Fibroblast of pulmonary artery (primary cell): ENCODE data around the gene OR5B3.

Experiments used
- DNase-seq: peaks from one replicate; pipeline ENCODE4 v3.0.0-alpha.2; 2010; ENCODE audit warnings: low read depth
- H3K4me3 ChIP-seq: replicated peaks from 2 replicates; pipeline ENCODE4 v1.5.1; 2011; ENCODE audit warnings: low read depth, mild to moderate bottlenecking, control low read depth, low read length, moderate library complexity
- CTCF ChIP-seq: IDR thresholded peaks from 2 replicates; pipeline ENCODE4 v1.5.1; 2011; ENCODE audit warnings: mild to moderate bottlenecking, control low read depth, low read length, inconsistent platforms; ENCODE audit errors: missing control alignments

The OR5B3 gene

GRCh38 chr11:58391879-58392278 lies 14.8 kb downstream of the OR5B3 start:
- TF ChIP-seq CTCF: no peak
- H3K4me3 ChIP-seq: no peak overlapping the region
- DNase-seq: no peak

- TF ChIP-seq CTCF: no peak
- DNase-seq: no peak
Measured at GRCh38 chr11:58390551-58391063, 16.1 kb downstream of the OR5B3 start.

GRCh38 chr11:58358969-58359368 lies 47.7 kb downstream of the OR5B3 start, which contains the start of gene OR5B17:
TSS of gene OR5B17 (minus strand) at chr11:58359069. CDS start at chr11:58359069, 0 bp downstream.
- DNase-seq: no peak
- no peak for TF ChIP-seq CTCF
- no peak within 1 kb of the TSS for H3K4me3 ChIP-seq

More at GRCh38 chr11:58390551-58391063, 16.1 kb downstream of the OR5B3 start:
- no peak overlapping the region for H3K4me3 ChIP-seq

- no peak overlapping the region for H3K4me3 ChIP-seq
- TF ChIP-seq CTCF: no peak
- DNase-seq: no peak
Measured at GRCh38 chr11:58354727-58355126, 51.9 kb downstream of the OR5B3 start.
